Muscle of leg (tissue), 11 donors: ENCODE data around the gene KIF2C. TPM values are rescaled to one million over a fixed set of nuclear protein-coding genes. Genes with fewer than 3 reads are reported as not detected.

Experiments
- DNase-seq: peaks from one replicate; pipeline ENCODE4 v3.0.0; 2013
- H3K27ac ChIP-seq: one replicate; pipeline ENCODE4 v1.5.1; 2013; ENCODE audit warnings: mild to moderate bottlenecking, low read length, control low read depth
- H3K27me3 ChIP-seq: one replicate; pipeline ENCODE4 v1.6.1; 2013; ENCODE audit warnings: low read length; ENCODE audit not compliant: control insufficient read depth, insufficient read depth
- H3K36me3 ChIP-seq: one replicate; pipeline ENCODE4 v1.6.1; 2013; ENCODE audit warnings: low read length; ENCODE audit not compliant: control insufficient read depth, insufficient read depth
- H3K4me1 ChIP-seq: one replicate; pipeline ENCODE4 v1.6.1; 2013; ENCODE audit warnings: low read length; ENCODE audit not compliant: control insufficient read depth, insufficient read depth
- H3K4me3 ChIP-seq: one replicate; pipeline ENCODE4 v1.5.1; 2013; ENCODE audit warnings: low read length, control low read depth
- H3K9me3 ChIP-seq: replicated peaks from 2 replicates; pipeline ENCODE4 v1.6.1; 2013; ENCODE audit warnings: low read depth, low read length; ENCODE audit not compliant: control insufficient read depth
- WGBS: methylation state at CpG from one replicate; pipeline ENCODE4 v1.1.5; 2013; ENCODE audit warnings: missing lambda C conversion rate; ENCODE audit not compliant: insufficient coverage; 5-methylcytosine and 5-hydroxymethylcytosine counted together
- polyA plus RNA-seq, 8 donors: library from polyadenylated mRNA; unstranded; fragments of 120-200 nt; gene quantifications; one replicate each; pipeline versions ENCODE4 v1.2.1 to v1.2.3, GENCODE V29; 2013; ENCODE audit warnings: inconsistent platforms in 1 of 8, low replicate concordance in 1 of 8; ENCODE audit not compliant: insufficient read length in 8 of 8, insufficient read depth in 1 of 8
- total RNA-seq: library from RNA; stranded (reverse); fragments of 120-200 nt; gene quantifications from one replicate; pipeline ENCODE4 v1.2.4, GENCODE V29; 2013

The KIF2C gene
- total and polyA plus RNA-seq, 9 donors: 9.2 to 18.2 (median 13.0) TPM

DNA sequence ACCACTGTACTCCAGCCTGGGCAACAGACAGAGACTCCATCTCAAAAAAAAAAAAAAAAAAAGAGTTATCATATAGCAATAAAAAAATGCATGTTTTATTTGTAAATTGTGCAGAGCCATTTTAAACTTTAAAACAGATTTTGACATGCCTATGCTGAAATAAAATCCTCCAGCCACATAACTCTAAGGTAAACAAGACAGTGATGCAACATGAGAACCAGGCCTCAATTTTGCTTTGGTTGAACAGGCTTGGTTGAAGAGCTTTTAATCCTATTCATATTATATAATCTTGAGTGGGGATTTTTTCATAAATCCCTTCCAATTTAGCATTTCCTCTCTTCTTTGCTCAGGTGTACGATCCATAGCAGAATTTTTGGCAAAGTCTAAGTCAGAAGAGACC, 39.1 kb upstream of the KIF2C start:
- Histone ChIP-seq H3K9me3 (no peaks in the 10 kb centered on the region), H3K36me3 (no peaks in the 10 kb centered on the region), H3K4me3 (no peak overlapping the region), H3K4me1 (no peaks in the 10 kb centered on the region), H3K27ac (no peak overlapping the region), H3K27me3 (no peaks in the 10 kb centered on the region)
- no peak for DNase-seq
- WGBS: no CpG with 5 or more reads among the region's 1 CpG

DNA sequence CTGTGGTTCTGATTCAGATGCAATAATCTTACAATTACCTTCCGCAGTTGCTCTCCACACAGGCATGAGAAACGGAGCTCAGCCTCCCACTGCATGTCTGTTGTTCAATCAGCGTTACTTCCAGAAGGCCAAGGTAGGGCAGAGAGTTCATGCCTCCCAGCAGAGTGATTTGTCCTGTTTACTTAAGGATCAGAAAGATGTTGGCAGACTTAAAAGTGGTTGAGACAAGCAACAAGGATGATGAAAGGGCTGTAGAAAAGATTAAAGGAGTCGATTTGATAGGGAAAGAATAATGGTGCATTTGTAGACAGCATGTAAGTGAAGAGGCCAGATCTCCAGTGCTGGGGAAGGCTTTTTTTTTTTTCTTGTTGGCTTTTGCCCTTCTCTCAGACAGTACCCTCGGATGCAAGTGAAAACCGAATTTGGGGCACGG, 38.5 kb upstream of the KIF2C start:
- Histone ChIP-seq H3K4me3 (no peak overlapping the region), H3K36me3 (no peaks in the 10 kb centered on the region), H3K27ac (no peak overlapping the region), H3K9me3 (no peaks in the 10 kb centered on the region), H3K27me3 (no peaks in the 10 kb centered on the region), H3K4me1 (no peaks in the 10 kb centered on the region)
- no peak for DNase-seq
- 70% methylated on average over 5 of the region's 7 CpGs for WGBS

DNA sequence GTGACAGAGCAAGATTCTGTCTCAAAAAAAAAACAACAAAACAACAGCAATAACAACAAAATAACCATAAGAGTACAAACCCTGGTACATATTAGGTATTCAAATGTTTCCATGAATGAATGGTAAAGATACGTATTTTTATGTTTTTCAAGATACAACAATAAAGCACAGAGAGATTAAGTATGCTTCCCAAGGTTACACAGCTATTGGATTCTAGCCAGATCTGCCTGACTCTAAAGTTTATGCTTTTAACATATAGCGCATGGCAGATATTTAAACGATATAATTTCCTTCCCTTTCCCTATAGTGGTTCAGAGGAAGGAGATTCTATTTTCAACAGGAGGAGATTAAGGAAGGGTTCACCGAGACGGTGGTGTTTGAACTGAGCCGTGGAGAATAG, 34.2 kb upstream of the KIF2C start:
- Histone ChIP-seq H3K4me3 (no peak overlapping the region), H3K4me1 (no peaks in the 10 kb centered on the region), H3K9me3 (no peaks in the 10 kb centered on the region), H3K36me3 (no peaks in the 10 kb centered on the region), H3K27ac (no peak overlapping the region), H3K27me3 (peaks cover 3% of the 10 kb centered on the region)
- DNase-seq: no peak
- WGBS: 50% methylated on average over 3 of the region's 6 CpGs

DNA sequence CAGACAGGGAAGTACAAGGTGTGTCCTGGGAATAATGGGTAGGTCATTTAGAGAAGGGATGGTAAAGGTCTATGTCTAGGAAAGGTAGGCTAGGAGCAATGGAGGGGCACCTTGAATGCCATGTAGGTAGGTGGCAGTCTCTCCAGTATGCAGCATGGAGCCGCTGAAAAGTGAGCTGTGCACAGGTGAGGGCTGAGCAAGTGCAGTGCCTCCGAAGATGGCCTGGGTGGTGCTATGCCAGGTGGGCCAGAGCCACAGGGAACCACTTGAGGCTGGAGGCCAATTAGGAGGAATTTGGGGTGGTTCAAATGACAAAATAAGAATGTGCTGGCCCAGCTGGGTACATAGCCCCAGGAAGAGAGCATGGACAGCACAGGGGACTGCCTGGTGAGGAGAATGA, 33.7 kb upstream of the KIF2C start:
- Histone ChIP-seq H3K36me3 (no peaks in the 10 kb centered on the region), H3K4me3 (no peak overlapping the region), H3K27me3 (peaks cover 3% of the 10 kb centered on the region), H3K9me3 (no peaks in the 10 kb centered on the region), H3K27ac (no peak overlapping the region), H3K4me1 (no peaks in the 10 kb centered on the region)
- DNase-seq: no peak
- WGBS: 77% methylated on average over 2 of the region's 2 CpGs

DNA sequence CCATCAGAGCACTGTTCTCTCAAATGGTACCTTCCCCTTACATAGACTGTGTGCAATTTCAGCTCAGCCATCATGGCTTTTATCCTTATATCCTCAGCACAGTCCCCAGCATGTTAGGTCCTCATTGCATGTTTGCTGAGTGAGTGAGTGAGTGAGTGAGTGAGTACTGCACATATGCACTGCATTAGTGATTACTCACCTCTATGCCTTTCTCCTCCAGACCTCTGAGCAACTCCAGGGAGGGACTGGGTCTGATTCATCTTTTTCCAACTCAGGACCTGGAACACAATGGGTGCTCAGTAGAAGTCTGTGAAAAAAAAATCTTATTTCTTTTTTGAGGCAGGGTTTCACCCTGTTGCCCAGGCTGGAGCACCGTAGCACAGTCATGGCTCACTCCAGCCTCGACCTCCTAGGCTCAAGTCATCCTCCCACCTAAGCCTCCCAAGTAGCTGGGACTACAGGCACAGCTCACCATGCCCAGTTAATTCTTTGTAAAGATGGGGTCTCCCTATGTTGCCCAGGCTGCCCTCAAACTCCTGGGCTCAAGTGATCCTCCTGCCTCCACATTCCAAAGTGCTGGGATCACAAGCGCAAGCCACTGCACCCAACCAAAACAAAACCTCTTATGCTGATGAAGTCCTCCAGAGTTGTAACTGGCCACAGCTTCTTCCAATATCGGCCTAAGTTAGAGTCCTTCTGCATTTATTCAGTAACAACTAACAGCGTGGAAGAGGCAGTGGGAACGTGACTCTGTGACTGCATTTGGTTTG, 32.3 kb upstream of the KIF2C start:
- no peak overlapping the region for H3K27ac ChIP-seq
- no peak overlapping the region for H3K4me3 ChIP-seq
- 92% methylated on average over 3 of the region's 6 CpGs for WGBS
- H3K27me3 ChIP-seq: peaks cover 6% of the 10 kb centered on the region
- H3K36me3 ChIP-seq: no peaks in the 10 kb centered on the region
- no peaks in the 10 kb centered on the region for H3K4me1 ChIP-seq
- no peaks in the 10 kb centered on the region for H3K9me3 ChIP-seq
- DNase-seq: no peak

DNA sequence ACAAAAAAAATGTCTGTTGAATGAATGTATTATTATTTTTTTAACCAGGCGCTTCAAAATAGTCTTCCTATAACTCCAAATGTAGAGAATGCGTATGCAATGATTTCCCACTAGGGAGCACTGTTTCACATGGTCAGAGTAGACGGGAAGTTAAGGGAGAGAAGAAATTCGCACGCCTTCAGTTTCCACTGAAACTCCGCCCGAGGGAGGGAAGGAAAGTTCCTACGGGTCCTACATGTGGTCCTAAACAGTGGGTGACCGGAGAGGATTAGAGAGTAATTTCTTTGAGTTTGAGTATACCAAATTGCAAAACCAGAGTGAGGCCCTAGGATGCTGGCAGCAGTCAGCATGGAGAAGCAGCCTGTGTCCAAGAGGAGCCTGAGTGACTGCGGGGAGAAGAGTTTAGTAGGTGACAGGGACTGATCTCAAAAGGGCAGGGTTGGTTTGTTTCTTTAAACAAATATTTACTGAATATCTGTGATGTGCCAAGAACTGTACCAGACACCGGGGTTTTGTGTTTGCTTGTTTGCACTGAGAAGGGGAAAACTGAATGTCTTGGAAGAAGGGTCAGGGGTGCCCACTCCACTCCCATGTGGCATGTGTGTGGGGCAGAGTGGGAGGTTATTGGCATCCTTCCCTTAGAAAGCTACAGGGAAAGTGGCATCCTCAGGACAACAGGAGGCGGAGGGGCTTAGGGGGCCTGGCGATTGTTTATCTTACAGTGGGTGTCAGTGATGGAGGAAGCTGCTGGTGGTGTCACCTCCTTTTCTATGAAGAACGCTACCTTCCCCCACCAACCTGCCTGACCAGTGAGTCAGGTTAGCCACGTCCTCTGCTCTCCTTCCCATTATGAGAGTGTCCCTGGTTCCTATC, 31.4 kb upstream of the KIF2C start:
- H3K27ac ChIP-seq: no peak overlapping the region
- H3K4me1 ChIP-seq: no peaks in the 10 kb centered on the region
- H3K36me3 ChIP-seq: no peaks in the 10 kb centered on the region
- 46% methylated on average over 11 of the region's 15 CpGs for WGBS
- DNase-seq: peak; percentile 68
- H3K9me3 ChIP-seq: no peaks in the 10 kb centered on the region
- H3K4me3 ChIP-seq: no peak overlapping the region
- peaks cover 6% of the 10 kb centered on the region for H3K27me3 ChIP-seq

DNA sequence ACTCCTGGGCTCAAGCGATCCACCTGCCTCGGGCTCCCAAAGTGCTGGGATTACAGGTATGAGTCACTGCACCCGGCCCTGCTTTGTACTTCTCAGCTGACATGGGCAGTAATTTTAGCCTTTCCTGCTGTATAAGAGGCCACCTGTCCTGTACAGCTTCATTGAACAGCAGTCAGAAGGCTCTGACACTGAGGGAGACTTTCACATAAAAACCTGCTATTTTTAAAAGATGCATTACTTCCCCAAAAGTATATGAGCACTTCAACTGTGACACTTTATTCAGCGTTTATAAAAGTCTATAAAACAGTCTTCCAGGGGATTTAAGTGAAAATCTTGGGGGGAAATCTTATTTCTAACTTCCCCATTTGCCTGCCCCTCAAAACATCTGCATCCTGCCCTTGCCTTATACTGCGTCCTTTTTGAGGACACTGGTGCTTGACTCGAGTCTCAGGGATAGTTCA, 26.3 kb upstream of the KIF2C start:
- H3K27me3 ChIP-seq: peaks cover 5% of the 10 kb centered on the region
- H3K4me1 ChIP-seq: no peaks in the 10 kb centered on the region
- H3K27ac ChIP-seq: no peak overlapping the region
- DNase-seq: no peak
- H3K9me3 ChIP-seq: no peaks in the 10 kb centered on the region
- H3K4me3 ChIP-seq: no peak overlapping the region
- H3K36me3 ChIP-seq: no peaks in the 10 kb centered on the region
- WGBS: 31% methylated on average over 3 of the region's 6 CpGs

DNA sequence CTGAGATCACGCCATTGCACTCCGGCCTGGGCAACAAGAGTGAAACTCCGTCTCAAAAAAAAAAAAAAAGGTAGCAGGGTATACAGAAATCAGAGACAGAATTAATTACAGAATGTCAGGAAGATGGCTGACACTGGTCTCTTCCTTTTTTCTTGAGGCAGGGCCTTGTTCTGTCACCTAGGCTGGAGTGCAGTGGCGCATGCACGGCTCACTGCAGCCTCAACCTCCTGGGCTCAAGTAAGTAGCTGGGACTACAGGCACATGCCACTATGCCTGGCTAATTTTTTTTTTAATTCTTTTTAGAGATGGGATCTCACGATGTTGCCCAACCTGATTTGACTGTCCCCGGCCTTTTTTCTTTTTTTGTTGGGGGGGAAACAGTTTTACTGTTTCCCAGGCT, 25.1 kb upstream of the KIF2C start:
- Histone ChIP-seq H3K27ac (no peak overlapping the region), H3K4me1 (no peaks in the 10 kb centered on the region), H3K27me3 (peaks cover 2% of the 10 kb centered on the region), H3K4me3 (no peak overlapping the region), H3K36me3 (no peaks in the 10 kb centered on the region), H3K9me3 (no peaks in the 10 kb centered on the region)
- WGBS: 93% methylated on average over 6 of the region's 7 CpGs
- no peak for DNase-seq

DNA sequence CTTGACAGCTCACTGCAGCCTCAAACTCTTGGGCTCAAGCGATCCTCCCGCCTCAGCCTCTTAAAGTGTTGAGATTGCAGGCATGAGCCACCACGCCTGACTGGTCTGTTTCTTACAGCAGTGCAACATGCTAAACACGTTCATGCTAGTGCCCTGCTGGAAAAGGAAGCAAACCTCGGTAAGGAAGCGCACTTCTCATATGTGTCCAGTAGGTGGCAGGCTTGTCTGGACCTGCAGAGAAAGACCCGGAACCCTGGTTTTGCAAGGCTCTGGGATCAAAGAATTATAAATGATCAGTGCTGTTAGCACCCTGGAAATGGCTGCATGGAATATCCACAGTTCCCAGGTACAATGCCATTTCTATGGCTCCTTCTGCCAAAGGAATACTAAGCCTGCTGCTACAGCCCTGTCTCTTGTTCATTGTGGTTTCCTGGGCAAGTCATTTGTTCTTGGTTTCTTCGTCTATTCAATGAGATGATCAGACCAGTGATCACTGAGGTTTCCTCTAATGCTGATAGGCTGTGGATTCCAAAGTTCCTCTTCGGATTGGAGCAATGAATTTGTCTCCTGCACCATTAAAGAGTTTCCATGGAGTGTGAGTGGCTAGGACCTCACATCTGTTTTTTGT, 24.6 kb upstream of the KIF2C start:
- H3K36me3 ChIP-seq: no peaks in the 10 kb centered on the region
- H3K4me3 ChIP-seq: no peak overlapping the region
- WGBS: 12% methylated on average over 6 of the region's 9 CpGs
- no peaks in the 10 kb centered on the region for H3K9me3 ChIP-seq
- H3K27me3 ChIP-seq: peaks cover 2% of the 10 kb centered on the region
- H3K27ac ChIP-seq: no peak overlapping the region
- peak; percentile 80 for DNase-seq
- no peaks in the 10 kb centered on the region for H3K4me1 ChIP-seq

DNA sequence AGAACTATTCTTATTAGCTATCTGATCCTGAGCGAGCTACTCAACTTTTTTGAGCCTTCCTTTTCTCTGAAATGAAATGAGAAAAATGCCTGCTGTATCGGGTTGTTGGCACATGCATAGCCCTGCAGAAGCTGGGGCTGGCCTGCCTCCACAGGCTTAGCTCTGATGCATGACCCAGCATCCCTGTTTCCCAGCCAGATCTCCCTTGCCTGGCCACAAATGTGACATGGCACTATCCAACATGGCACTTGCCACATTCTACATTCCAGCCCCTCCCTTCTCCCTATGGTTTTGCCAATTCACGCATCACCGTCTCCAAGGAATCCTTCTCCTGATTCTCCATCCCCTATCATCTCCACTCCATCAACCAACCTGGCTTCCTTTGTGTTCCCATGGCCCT, 22.5 kb upstream of the KIF2C start:
- no peaks in the 10 kb centered on the region for H3K36me3 ChIP-seq
- H3K9me3 ChIP-seq: no peaks in the 10 kb centered on the region
- H3K27me3 ChIP-seq: no peaks in the 10 kb centered on the region
- DNase-seq: no peak
- WGBS: 78% methylated on average over 4 of the region's 4 CpGs
- H3K4me1 ChIP-seq: no peaks in the 10 kb centered on the region
- H3K27ac ChIP-seq: no peak overlapping the region
- H3K4me3 ChIP-seq: no peak overlapping the region
